Upper lobe of right lung (tissue), 1 donor: ENCODE results near the gene TOP1. TPM values are rescaled to one million over a fixed set of nuclear protein-coding genes. Genes with fewer than 3 reads are reported as not detected.

Experiments used
- ATAC-seq: fragments of 200-7000 bp; cut with Tn5 transposase; one replicate; pipeline ENCODE4 v1.9.1; 2020; ENCODE audit warnings: mild to moderate bottlenecking, moderate library complexity
- DNase-seq: peaks from one replicate; pipeline ENCODE4 v3.0.0-alpha.2; 2020
- H3K27ac ChIP-seq: fragments of 200-600 bp; one replicate; pipeline ENCODE4 v1.8.0; 2022
- H3K27me3 ChIP-seq: fragments of 200-600 bp; one replicate; pipeline ENCODE4 v1.8.0; 2022; ENCODE audit warnings: mild to moderate bottlenecking
- H3K36me3 ChIP-seq: fragments of 200-600 bp; one replicate; pipeline ENCODE4 v1.8.0; 2022
- H3K4me1 ChIP-seq: fragments of 200-600 bp; one replicate; pipeline ENCODE4 v1.8.0; 2022
- H3K4me3 ChIP-seq: fragments of 200-600 bp; one replicate; pipeline ENCODE4 v1.8.0; 2022; ENCODE audit warnings: mild to moderate bottlenecking
- H3K9me3 ChIP-seq: fragments of 200-600 bp; one replicate; pipeline ENCODE4 v1.8.0; 2022
- CTCF ChIP-seq: fragments of 200-600 bp; IDR thresholded peaks from one replicate; pipeline ENCODE4 v1.8.0; 2022; ENCODE audit warnings: antibody characterized with exemption
- intact Hi-C: fragments of 100-400 bp; cut with DNase I; formaldehyde crosslinking; loops from one replicate; pipeline ENCODE4 v1.11.0; 2022
- total RNA-seq: library from RNA; stranded (reverse); fragmentation: NEBNext Ultra II Directional; extraction: Animal tissue kit (Norgen Biotek cat#: 25700); gene quantifications from one replicate; pipeline ENCODE4 v1.2.1, GENCODE V29; 2021
- donor health status: DM: no; HTN: yes; CAD: no; lungs with severe emphysema.

The TOP1 gene
- total RNA-seq, 1 donor from 2014 or later, result 67.6 TPM

- no peak overlapping the region for H3K4me3 ChIP-seq
- intact Hi-C loops, result no loop called here
- H3K4me1 ChIP-seq, result peaks cover 45% of the 10 kb centered on the region
- ATAC-seq (no peak), DNase-seq (no peak)
- H3K36me3 ChIP-seq, result peaks cover 36% of the 10 kb centered on the region
- H3K9me3 ChIP-seq, result no peaks in the 10 kb centered on the region
- no peaks in the 10 kb centered on the region for H3K27me3 ChIP-seq
- H3K27ac ChIP-seq, result no peak overlapping the region
- no peak for TF ChIP-seq CTCF
Observed at GRCh38 chr20:41159547-41159946, 130.9 kb downstream of the TOP1 start.

GRCh38 chr20:41160686-41161085, 132.1 kb downstream of the TOP1 start:
- Histone ChIP-seq H3K27ac (no peak overlapping the region), H3K9me3 (no peaks in the 10 kb centered on the region), H3K36me3 (peaks cover 48% of the 10 kb centered on the region), H3K27me3 (no peaks in the 10 kb centered on the region), H3K4me1 (peaks cover 37% of the 10 kb centered on the region), H3K4me3 (no peak overlapping the region)
- intact Hi-C loops, result no loop called here
- ATAC-seq (no peak), DNase-seq (no peak)
- TF ChIP-seq CTCF, result no peak

GRCh38 chr20:41161886-41162285, 133.3 kb downstream of the TOP1 start:
- no peaks in the 10 kb centered on the region for H3K27me3 ChIP-seq
- no peak overlapping the region for H3K4me3 ChIP-seq
- peaks cover 60% of the 10 kb centered on the region for H3K36me3 ChIP-seq
- intact Hi-C loops, result no loop called here
- H3K27ac ChIP-seq, result no peak overlapping the region
- DNase-seq, result no peak
- no peak for ATAC-seq
- no peaks in the 10 kb centered on the region for H3K9me3 ChIP-seq
- H3K4me1 ChIP-seq, result peaks cover 29% of the 10 kb centered on the region
- no peak for TF ChIP-seq CTCF

GRCh38 chr20:41162396-41162795, 133.8 kb downstream of the TOP1 start:
- TF ChIP-seq CTCF, result no peak
- H3K27me3 ChIP-seq, result no peaks in the 10 kb centered on the region
- intact Hi-C loops, result no loop called here
- no peak overlapping the region for H3K27ac ChIP-seq
- ATAC-seq (no peak), DNase-seq (no peak)
- H3K4me1 ChIP-seq, result peaks cover 24% of the 10 kb centered on the region
- peaks cover 65% of the 10 kb centered on the region for H3K36me3 ChIP-seq
- H3K4me3 ChIP-seq, result no peak overlapping the region
- no peaks in the 10 kb centered on the region for H3K9me3 ChIP-seq

- Histone ChIP-seq H3K27ac (no peak overlapping the region), H3K9me3 (no peaks in the 10 kb centered on the region), H3K36me3 (peaks cover 79% of the 10 kb centered on the region), H3K27me3 (no peaks in the 10 kb centered on the region), H3K4me3 (no peak overlapping the region), H3K4me1 (peaks cover 10% of the 10 kb centered on the region)
- DNase-seq (no peak), ATAC-seq (no peak)
- intact Hi-C loops, result no loop called here
- TF ChIP-seq CTCF, result no peak
Observed at GRCh38 chr20:41163821-41164220, 135.2 kb downstream of the TOP1 start.
